Neural cell (in vitro differentiated cells): ENCODE results near the gene ITGA3. TPM values are rescaled to one million over a fixed set of nuclear protein-coding genes. Genes with fewer than 3 reads are reported as not detected.

Experiments used
- H2AFZ ChIP-seq: fragments of 200-600, 300-800 bp; sonication (generic), shearing (Covaris generic); 2 replicates; pipeline ENCODE4 v1.6.0; 2014; ENCODE audit warnings: low read depth, mild to moderate bottlenecking, antibody characterized with exemption, low read length, moderate library complexity
- H3F3A ChIP-seq: fragments of 200-600 bp; shearing (Covaris generic); 2 replicates; pipeline ENCODE4 v1.6.1; 2016; ENCODE audit warnings: mild to moderate bottlenecking, moderate library complexity, mixed read lengths, antibody characterized with exemption, low read length; ENCODE audit not compliant: insufficient read depth, poor library complexity, severe bottlenecking
- H3K27ac ChIP-seq: fragments of 200-600, 300-800 bp; sonication (generic), shearing (Covaris generic); 2 replicates; pipeline ENCODE4 v1.5.1; 2014; ENCODE audit warnings: mild to moderate bottlenecking, low read length, moderate library complexity
- H3K27me3 ChIP-seq: fragments of 300-800, 200-600 bp; sonication (generic), shearing (Covaris generic); 2 replicates; pipeline ENCODE4 v1.6.0; 2014; ENCODE audit warnings: mild to moderate bottlenecking, low read depth, low read length, moderate library complexity; ENCODE audit not compliant: insufficient read depth
- H3K36me3 ChIP-seq: fragments of 300-800, 200-600 bp; sonication (generic), shearing (Covaris generic); 2 replicates; pipeline ENCODE4 v1.5.1; 2014; ENCODE audit warnings: mild to moderate bottlenecking, antibody characterized with exemption, low read length, moderate library complexity; ENCODE audit not compliant: insufficient read depth
- H3K4me2 ChIP-seq: fragments of 300-800, 200-600 bp; sonication (generic), shearing (Covaris generic); 2 replicates; pipeline ENCODE4 v1.6.0; 2014; ENCODE audit warnings: mild to moderate bottlenecking, low read length
- H3K4me3 ChIP-seq: fragments of 300-800, 200-600 bp; sonication (generic), shearing (Covaris generic); 2 replicates; pipeline ENCODE4 v1.5.1; 2014; ENCODE audit warnings: mild to moderate bottlenecking, low read length, moderate library complexity
- H3K79me2 ChIP-seq: fragments of 200-600 bp; shearing (Covaris generic); replicated peaks from 2 replicates; pipeline ENCODE4 v1.6.0; 2014; ENCODE audit warnings: mild to moderate bottlenecking, low read length, moderate library complexity; ENCODE audit not compliant: insufficient read depth
- H3K9ac ChIP-seq: fragments of 300-800, 200-600 bp; sonication (generic), shearing (Covaris generic); 2 replicates; pipeline ENCODE4 v1.6.1; 2016; ENCODE audit warnings: mild to moderate bottlenecking, low read length, mixed read lengths
- H3K9me2 ChIP-seq: fragments of 200-600 bp; shearing (Covaris generic); 2 replicates; pipeline ENCODE4 v1.6.1; 2016; ENCODE audit warnings: mild to moderate bottlenecking, low read length, mixed read lengths; ENCODE audit not compliant: insufficient read depth
- H3K9me3 ChIP-seq: fragments of 200-600, 300-800 bp; sonication (generic), shearing (Covaris generic); 2 replicates; pipeline ENCODE4 v1.6.1; 2016; ENCODE audit warnings: mild to moderate bottlenecking, mixed run types, low read length, moderate library complexity, mixed read lengths
- H4K20me1 ChIP-seq: fragments of 200-600 bp; shearing (Covaris generic); 2 replicates; pipeline ENCODE4 v1.6.1; 2016; ENCODE audit warnings: mild to moderate bottlenecking, mixed run types; ENCODE audit not compliant: insufficient read depth
- EP300 ChIP-seq: fragments of 450-650 bp; conservative IDR thresholded peaks from 2 replicates; pipeline ENCODE4 v1.6.1; 2014; ENCODE audit warnings: antibody characterized with exemption, mild to moderate bottlenecking, moderate library complexity; ENCODE audit not compliant: poor library complexity, severe bottlenecking
- EZH2 ChIP-seq: fragments of 200-600, 300-800 bp; shearing (Covaris generic), sonication (generic); IDR thresholded peaks from 2 replicates; pipeline ENCODE4 v1.6.1; 2014; ENCODE audit warnings: antibody characterized with exemption, low read length, borderline replicate concordance, mild to moderate bottlenecking; ENCODE audit not compliant: insufficient read depth, poor library complexity, severe bottlenecking
- MXI1 ChIP-seq: fragments of 450-650 bp; conservative IDR thresholded peaks from 2 replicates; pipeline ENCODE4 v1.6.1; 2014; ENCODE audit warnings: antibody characterized with exemption, mild to moderate bottlenecking; ENCODE audit not compliant: poor library complexity, severe bottlenecking
- POLR2AphosphoS5 ChIP-seq: IDR thresholded peaks from 2 replicates; pipeline ENCODE4 v1.6.1; 2012
- RAD21 ChIP-seq: fragments of 450-650 bp; conservative IDR thresholded peaks from 2 replicates; pipeline ENCODE4 v1.6.1; 2014; ENCODE audit warnings: antibody characterized with exemption, mild to moderate bottlenecking, moderate library complexity
- SMC3 ChIP-seq: fragments of 450-650 bp; conservative IDR thresholded peaks from 2 replicates; pipeline ENCODE4 v1.6.1; 2014; ENCODE audit warnings: antibody characterized with exemption, mild to moderate bottlenecking, moderate library complexity; ENCODE audit not compliant: poor library complexity
- TAF1 ChIP-seq: IDR thresholded peaks from 2 replicates; pipeline ENCODE4 v1.6.1; 2012; ENCODE audit warnings: low read depth
- polyA plus RNA-seq: library from polyadenylated mRNA; depleted of rRNA; stranded (reverse); fragments of >200 nt; gene quantifications from 2 replicates; pipeline ENCODE4 v1.2.3, GENCODE V29; 2014
- TF ChIP-seq, protein P1 (sequence below): IDR thresholded peaks from 2 replicates; pipeline ENCODE4 v1.6.1; 2012; ENCODE audit warnings: borderline replicate concordance
- TF ChIP-seq, protein P2 (sequence below): fragments of 450-650 bp; IDR thresholded peaks from 2 replicates; pipeline ENCODE4 v1.5.1; 2014; ENCODE audit warnings: antibody characterized with exemption, mild to moderate bottlenecking, moderate library complexity; ENCODE audit not compliant: poor library complexity, severe bottlenecking

The ITGA3 gene
- polyA plus RNA-seq, 1 donor from 2014 or later = 33.0 TPM

DNA sequence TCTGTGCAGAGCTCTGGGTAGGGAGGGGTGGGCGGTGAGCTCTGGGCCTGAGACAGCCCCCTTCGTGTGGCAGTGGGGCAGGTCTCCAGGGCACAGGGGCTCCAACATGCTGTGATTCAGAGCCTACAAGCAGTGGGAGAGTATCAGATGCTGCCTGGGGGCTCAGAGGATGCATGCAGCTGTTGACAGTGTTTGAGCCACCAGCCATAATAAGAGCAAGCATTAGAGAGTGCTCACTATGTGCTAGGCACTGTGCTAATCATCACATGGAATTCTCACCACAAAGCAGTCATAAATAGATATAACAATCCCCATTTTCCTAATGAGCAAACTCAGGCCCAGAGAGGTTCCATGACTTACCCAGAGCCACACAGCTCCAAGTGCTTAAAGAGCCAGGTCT is 47.3 kb downstream of the ITGA3 start:
- Histone ChIP-seq H3K9me2 (no peaks in the 10 kb centered on the region), H3K4me3 (no peak overlapping the region), H3K9ac (no peak overlapping the region), H2AFZ (no peak overlapping the region), H3K4me2 (no peak overlapping the region), H3K27ac (no peak overlapping the region), H3F3A (no peaks in the 10 kb centered on the region), H3K36me3 (no peaks in the 10 kb centered on the region), H3K9me3 (no peaks in the 10 kb centered on the region), H3K79me2 (no peaks in the 10 kb centered on the region), H3K27me3 (no peaks in the 10 kb centered on the region), H4K20me1 (no peaks in the 10 kb centered on the region)
- no peak for TF ChIP-seq POLR2AphosphoS5
- TF ChIP-seq SMC3 = no peak
- TF ChIP-seq, protein P1, sequence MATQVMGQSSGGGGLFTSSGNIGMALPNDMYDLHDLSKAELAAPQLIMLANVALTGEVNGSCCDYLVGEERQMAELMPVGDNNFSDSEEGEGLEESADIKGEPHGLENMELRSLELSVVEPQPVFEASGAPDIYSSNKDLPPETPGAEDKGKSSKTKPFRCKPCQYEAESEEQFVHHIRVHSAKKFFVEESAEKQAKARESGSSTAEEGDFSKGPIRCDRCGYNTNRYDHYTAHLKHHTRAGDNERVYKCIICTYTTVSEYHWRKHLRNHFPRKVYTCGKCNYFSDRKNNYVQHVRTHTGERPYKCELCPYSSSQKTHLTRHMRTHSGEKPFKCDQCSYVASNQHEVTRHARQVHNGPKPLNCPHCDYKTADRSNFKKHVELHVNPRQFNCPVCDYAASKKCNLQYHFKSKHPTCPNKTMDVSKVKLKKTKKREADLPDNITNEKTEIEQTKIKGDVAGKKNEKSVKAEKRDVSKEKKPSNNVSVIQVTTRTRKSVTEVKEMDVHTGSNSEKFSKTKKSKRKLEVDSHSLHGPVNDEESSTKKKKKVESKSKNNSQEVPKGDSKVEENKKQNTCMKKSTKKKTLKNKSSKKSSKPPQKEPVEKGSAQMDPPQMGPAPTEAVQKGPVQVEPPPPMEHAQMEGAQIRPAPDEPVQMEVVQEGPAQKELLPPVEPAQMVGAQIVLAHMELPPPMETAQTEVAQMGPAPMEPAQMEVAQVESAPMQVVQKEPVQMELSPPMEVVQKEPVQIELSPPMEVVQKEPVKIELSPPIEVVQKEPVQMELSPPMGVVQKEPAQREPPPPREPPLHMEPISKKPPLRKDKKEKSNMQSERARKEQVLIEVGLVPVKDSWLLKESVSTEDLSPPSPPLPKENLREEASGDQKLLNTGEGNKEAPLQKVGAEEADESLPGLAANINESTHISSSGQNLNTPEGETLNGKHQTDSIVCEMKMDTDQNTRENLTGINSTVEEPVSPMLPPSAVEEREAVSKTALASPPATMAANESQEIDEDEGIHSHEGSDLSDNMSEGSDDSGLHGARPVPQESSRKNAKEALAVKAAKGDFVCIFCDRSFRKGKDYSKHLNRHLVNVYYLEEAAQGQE = no peak
- no peak for TF ChIP-seq MXI1
- TF ChIP-seq TAF1 = no peak
- TF ChIP-seq, protein P2, sequence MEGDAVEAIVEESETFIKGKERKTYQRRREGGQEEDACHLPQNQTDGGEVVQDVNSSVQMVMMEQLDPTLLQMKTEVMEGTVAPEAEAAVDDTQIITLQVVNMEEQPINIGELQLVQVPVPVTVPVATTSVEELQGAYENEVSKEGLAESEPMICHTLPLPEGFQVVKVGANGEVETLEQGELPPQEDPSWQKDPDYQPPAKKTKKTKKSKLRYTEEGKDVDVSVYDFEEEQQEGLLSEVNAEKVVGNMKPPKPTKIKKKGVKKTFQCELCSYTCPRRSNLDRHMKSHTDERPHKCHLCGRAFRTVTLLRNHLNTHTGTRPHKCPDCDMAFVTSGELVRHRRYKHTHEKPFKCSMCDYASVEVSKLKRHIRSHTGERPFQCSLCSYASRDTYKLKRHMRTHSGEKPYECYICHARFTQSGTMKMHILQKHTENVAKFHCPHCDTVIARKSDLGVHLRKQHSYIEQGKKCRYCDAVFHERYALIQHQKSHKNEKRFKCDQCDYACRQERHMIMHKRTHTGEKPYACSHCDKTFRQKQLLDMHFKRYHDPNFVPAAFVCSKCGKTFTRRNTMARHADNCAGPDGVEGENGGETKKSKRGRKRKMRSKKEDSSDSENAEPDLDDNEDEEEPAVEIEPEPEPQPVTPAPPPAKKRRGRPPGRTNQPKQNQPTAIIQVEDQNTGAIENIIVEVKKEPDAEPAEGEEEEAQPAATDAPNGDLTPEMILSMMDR = no peak
- no peak for TF ChIP-seq RAD21
- no peak for TF ChIP-seq EP300
- no peak for TF ChIP-seq EZH2

DNA sequence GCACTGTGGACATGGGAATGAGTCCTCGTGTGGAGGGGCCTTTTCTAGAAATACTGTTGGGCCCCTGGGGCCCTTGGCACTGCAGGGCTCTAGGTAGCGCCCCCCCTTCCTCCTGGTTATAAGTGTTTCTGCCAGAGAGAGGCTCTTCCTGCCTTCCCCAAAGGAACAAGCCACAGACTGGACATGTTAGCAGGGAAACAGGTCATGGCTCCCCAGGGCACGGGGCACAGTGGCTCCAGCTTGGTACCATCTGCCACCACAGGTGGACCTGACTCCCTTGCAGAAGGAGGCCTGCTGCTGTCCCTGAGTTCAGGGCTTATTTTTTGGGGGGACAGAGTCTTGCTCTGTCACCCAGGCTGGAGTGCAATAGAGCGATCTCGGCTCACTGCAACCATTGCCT is 48.0 kb downstream of the ITGA3 start:
- Histone ChIP-seq H3K4me3 (no peak overlapping the region), H3K27ac (no peak overlapping the region), H3K9me3 (no peaks in the 10 kb centered on the region), H4K20me1 (no peaks in the 10 kb centered on the region), H3K4me2 (no peak overlapping the region), H3K9me2 (no peaks in the 10 kb centered on the region), H3K27me3 (no peaks in the 10 kb centered on the region), H3K9ac (no peak overlapping the region), H2AFZ (no peak overlapping the region), H3K36me3 (no peaks in the 10 kb centered on the region), H3F3A (no peaks in the 10 kb centered on the region), H3K79me2 (no peaks in the 10 kb centered on the region)
- TF ChIP-seq TAF1 (no peak), EZH2 (no peak), POLR2AphosphoS5 (no peak), MXI1 (no peak), EP300 (no peak)
- TF ChIP-seq, protein P2 = no peak
